GM21717 (cell line): Measurements from ENCODE around the gene RAB11FIP3.

Experiments
- ATAC-seq: cut with Tn5 transposase; IDR thresholded peaks from one replicate; pipeline ENCODE4 v1.9.1; 2021; ENCODE audit warnings: mild to moderate bottlenecking, moderate library complexity; ENCODE audit not compliant: unreplicated experiment

The RAB11FIP3 gene

DNA sequence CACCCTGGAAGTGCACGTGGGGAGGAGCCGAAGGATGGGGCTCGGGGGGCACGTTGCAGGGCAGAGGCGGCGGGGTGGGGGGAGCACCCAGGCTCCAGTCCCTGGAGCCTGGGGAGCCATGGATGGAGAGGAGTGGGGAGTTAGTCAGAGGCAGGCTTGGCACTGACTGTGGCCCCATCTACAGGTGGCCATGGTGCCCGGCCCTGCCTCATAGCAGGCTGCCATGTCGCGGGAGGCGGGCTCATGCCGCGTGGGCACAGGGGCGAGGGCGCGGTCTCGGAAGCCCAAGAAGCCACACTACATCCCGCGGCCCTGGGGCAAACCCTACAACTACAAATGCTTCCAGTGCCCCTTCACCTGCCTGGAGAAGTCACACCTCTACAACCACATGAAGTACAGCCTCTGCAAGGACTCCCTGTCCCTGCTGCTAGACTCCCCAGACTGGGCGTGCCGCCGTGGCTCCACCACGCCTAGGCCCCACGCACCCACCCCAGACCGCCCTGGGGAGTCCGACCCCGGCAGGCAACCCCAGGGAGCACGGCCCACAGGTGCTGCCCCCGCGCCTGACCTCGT lies 137.7 kb downstream of the RAB11FIP3 start:
- ATAC-seq, result no peak

GRCh38 chr16:564690-565418 lies 139.4 kb downstream of the RAB11FIP3 start:
- no peak for ATAC-seq

GRCh38 chr16:565419-566330 lies 140.2 kb downstream of the RAB11FIP3 start:
- ATAC-seq, result no peak

DNA sequence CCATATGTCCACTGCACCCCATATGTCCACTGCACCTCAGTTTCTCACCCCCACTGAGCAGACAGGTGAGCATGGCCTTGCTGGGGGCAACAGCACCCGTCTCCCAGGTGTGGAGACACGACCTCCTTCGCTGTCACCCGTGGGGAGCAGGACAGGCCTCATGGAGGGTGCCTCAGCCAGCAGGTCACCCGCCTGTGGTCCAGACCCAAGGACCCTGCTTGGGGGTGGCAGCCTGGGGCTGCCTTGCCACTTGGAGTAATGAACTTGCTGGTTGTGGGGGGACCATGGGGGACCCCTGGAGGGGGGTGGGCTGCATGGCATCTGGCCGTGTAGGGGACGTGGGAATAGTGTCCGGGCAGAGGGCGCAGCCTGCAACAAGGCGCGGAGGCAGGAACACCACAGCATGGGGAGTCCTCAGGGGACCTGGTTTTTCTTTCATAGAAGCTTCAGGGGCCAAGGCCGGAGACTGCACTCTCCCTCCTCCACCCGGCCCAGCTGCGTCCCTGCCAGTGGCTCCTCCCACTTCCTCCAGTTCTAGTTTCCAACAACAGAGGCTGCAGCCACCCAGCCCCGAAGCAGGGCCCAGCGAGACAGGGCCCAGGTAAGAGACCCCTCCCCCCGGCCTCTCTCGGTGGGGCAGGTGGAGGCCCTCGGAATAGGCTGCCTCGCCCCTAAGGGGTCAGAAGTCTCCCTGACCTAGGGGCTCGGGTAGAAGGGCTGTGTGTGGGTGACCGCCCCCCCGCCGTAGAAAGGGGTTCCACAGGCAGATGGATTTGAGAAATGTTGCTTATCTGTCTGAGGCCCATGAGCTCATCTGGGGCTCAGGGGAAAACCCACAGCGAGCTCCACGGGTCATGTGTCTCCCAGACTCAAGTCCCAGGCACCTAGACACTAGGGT lies 141.3 kb downstream of the RAB11FIP3 start, which contains the start of gene NHLRC4:
Gene NHLRC4 (plus strand): TSS at position 531 of the 898 bp plus-strand sequence. CDS start 1,043 bp downstream, outside the sequence.
- ATAC-seq, result no peak

DNA sequence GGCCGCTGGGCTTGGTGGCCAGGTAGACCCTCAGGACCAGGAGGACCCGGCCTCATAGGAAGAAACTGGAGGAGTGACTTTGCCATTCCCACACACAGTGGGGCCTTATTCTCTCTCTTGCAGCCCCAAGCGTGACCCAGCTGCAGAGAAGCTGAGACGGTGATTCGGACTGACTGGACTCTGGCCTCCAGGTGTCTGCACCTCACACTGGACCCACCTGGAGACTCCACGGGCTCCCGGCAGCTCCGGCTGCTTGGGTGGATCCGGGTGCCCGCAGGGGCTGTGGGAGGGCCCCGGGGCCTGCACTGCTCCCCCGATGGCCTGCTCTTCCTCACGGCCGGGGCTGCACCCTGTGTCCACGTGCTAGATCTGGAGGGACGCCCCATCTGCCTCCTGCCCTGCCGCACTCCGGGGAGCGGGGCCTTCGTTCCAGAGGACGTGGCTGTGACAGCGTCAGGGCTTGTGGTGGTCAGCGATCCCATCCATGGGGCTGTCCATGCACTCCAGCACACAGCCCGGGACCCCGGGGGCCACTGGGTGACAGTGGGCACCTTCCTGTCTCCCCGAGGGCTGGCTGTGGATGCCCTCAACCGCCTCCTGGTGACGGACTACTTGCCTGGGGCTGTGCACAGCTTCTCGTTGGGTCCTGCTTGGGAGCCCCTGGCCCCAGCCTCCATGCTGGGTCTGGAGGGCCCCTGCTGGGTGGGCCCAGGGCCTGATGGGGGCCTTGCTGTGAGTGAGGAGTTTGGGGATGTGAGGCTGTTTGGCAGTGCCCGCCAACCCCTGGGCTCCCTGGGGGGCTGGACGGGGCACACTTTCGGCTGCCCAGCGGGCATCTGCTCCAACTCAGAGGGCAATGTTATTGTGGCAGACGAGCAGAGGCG lies 142.2 kb downstream of the RAB11FIP3 start:
- ATAC-seq, result no peak

DNA sequence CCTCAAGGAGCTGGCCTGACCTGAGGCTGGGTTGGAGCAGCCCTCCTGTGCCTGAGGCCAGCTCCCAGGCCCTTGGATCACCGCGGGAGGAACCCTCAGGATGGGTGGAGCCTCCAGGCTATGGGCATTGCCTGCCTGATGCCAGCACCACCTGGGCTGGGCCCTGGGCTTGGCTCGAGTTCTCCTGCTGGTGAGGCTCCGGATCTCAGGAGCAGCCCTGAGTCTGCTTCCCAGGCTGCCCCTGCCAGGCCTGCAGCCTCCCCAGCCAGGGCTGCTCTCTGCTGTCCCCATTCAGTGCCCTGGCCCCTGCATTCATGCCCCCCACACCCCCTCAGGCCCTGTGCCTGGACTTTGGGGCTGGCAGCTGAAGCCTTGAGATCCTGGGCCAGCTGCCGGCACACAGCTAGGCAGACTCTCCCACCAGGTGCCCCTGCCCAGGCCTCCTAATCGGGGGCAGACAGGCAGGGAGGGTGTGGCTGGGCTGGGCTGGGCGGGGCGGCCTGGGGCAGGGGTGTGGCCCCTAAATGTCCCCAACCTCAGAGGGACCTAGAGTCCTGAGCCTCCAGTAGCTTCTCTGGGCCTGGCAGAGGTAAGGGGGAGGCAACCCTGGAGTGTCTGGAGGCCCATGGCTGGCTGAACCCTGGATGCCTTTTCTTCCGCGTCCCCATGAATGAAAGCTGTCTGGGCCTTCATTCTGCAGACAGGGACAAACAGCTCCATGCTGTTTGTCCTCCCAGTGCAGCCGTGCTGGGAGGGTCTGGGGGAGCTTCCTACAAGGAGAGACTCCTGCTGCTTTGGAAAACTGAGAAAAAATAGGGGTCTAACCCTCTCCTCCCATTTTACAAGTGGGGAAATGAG lies 143.2 kb downstream of the RAB11FIP3 start:
- no peak for ATAC-seq

DNA sequence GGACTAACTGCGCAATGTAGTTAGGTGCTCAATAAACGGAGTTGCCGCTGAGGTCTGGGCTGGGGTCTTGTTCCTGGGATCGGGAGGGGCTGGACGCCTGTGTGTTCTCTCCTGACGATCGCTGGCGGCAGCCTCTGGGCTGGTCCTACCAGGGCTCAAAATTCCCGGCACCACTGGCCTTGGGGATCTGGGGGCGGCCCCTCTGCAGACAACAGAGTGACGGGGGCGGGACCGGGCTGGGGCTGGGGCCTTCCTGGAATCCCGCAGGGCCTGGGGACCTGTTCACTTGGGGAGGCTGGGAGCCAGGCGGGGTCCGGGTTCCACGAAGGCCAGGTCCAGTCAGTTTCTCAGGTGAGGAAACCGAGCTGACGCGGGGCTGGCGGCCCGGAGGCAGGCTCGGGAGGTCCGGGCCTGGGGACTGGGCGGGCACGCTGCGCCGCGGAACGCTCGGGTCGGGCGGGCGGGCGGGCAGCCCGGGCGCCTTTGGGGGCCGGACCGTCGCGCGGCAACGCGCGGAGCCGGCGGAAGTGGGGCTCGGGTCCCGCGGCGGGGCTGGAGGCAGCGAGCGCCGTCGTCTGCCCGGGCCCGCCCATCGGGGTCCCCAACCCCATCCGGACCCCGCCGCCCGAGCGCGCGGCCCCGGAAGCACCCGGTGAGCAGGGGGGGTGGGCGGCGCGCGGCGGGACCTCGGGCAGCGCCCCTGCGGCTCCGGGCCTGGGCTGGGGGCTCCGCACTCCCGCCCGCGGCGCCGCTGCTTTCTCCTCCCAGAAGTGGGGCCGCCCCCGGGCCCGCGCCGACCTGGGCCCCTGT lies 144.2 kb downstream of the RAB11FIP3 start, which contains the start of gene PIGQ:
Gene PIGQ (plus strand): TSS at position 524 of the 810 bp plus-strand sequence. CDS start 4,107 bp downstream, outside the sequence.
- ATAC-seq, result no peak
